Caco-2 (cell line): Measurements from ENCODE around the gene PPIL3. TPM values are rescaled to one million over a fixed set of nuclear protein-coding genes. Genes with fewer than 3 reads are reported as not detected.

Experiments used
- BruUV-seq: library from RNA; stranded (reverse); fragments of 400-500 nt; replicated peaks from 2 replicates; lab custom pipeline; 2021; lab: Mats Ljungman, UMichigan
- CTCF ChIA-PET: fragments of 300-600 bp; sonication (Branson Sonifier 250); formaldehyde crosslinking; loops from one replicate; lab custom pipeline; 2022; ENCODE audit warnings: antibody characterized with exemption; lab: Charles Lee
- POLR2A ChIA-PET: fragments of 300-600 bp; sonication (Branson Sonifier 250); formaldehyde crosslinking; loops from one replicate; lab custom pipeline; 2022; ENCODE audit warnings: antibody characterized with exemption; lab: Charles Lee
- DNase-seq, 2 experiments: peaks; one replicate each; pipeline versions ENCODE4 v3.0.0 to v3.0.0-alpha.2; 2020 to 2022
- H3K27me3 ChIP-seq: replicated peaks from 2 replicates; pipeline ENCODE4 v1.6.0; 2011; ENCODE audit warnings: low read length; ENCODE audit not compliant: control insufficient read depth, insufficient read depth
- H3K36me3 ChIP-seq: 2 replicates; pipeline ENCODE4 v1.5.1; 2011; ENCODE audit warnings: low read length; ENCODE audit not compliant: control insufficient read depth, insufficient read depth
- H3K4me1 ChIP-seq: fragments of 250-450 bp; sonication (Bioruptor Pico); 2 replicates; pipeline ENCODE4 v1.5.1; 2020; ENCODE audit warnings: mild to moderate bottlenecking
- H3K4me3 ChIP-seq: 2 replicates; pipeline ENCODE4 v1.5.1; 2011; ENCODE audit warnings: low read depth, mild to moderate bottlenecking, control low read depth, low read length
- H3K9me3 ChIP-seq: fragments of 250-450 bp; sonication (Bioruptor Pico); 2 replicates; pipeline ENCODE4 v1.5.1; 2020; ENCODE audit warnings: mild to moderate bottlenecking, moderate library complexity
- H3K27ac Mint-ChIP-seq: one replicate; pipeline ENCODE4 v1.8.0; 2022; ENCODE audit warnings: mixed read lengths; ENCODE audit not compliant: unreplicated experiment
- H3K27me3 Mint-ChIP-seq: one replicate; pipeline ENCODE4 v1.8.0; 2022; ENCODE audit warnings: mixed read lengths; ENCODE audit not compliant: insufficient read depth, unreplicated experiment
- H3K36me3 Mint-ChIP-seq: one replicate; pipeline ENCODE4 v1.8.0; 2022; ENCODE audit warnings: mild to moderate bottlenecking, mixed read lengths; ENCODE audit not compliant: insufficient read depth, unreplicated experiment
- H3K4me1 Mint-ChIP-seq: one replicate; pipeline ENCODE4 v1.8.0; 2022; ENCODE audit warnings: low read depth, mixed read lengths; ENCODE audit not compliant: unreplicated experiment
- H3K4me3 Mint-ChIP-seq: one replicate; pipeline ENCODE4 v1.8.0; 2022; ENCODE audit warnings: mild to moderate bottlenecking, moderate library complexity, mixed read lengths; ENCODE audit not compliant: unreplicated experiment
- H3K9me3 Mint-ChIP-seq: one replicate; pipeline ENCODE4 v1.8.0; 2022; ENCODE audit warnings: mixed read lengths; ENCODE audit not compliant: unreplicated experiment
- CTCF ChIP-seq, 2 experiments: fragments of 200-600 bp in 1 of 2; IDR thresholded peaks; 1 replicate in 1 of 2; 2 replicates in 1 of 2; pipeline versions ENCODE4 v1.5.1 to v1.8.0; 2011 to 2022; ENCODE audit warnings: antibody characterized with exemption in 1 of 2, control low read depth in 1 of 2, inconsistent platforms in 1 of 2, low read depth in 1 of 2, low read length in 1 of 2, mild to moderate bottlenecking in 1 of 2, moderate library complexity in 1 of 2; ENCODE audit not compliant: insufficient read depth in 1 of 2, severe bottlenecking in 1 of 2, unreplicated experiment in 1 of 2
- intact Hi-C: fragments of 100-400 bp; cut with micrococcal nuclease; formaldehyde crosslinking; loops from one replicate; pipeline ENCODE4 v1.10.0; 2022; ENCODE audit not compliant: unreplicated experiment
- total RNA-seq: library from RNA; stranded (reverse); gene quantifications from 2 replicates; pipeline ENCODE4 v1.2.3, GENCODE V29; 2022

PPIL3 gene
- total RNA-seq, 1 experiment from 2014 or later: 17.6 TPM

- no peak overlapping the region for H3K27ac Mint-ChIP-seq
- Histone ChIP-seq H3K27me3 (no peaks in the 10 kb centered on the region), H3K36me3 (peaks cover under 1% of the 10 kb centered on the region; the same call in 1 of the 2 replicates), H3K4me1 (peaks cover 6% of the 10 kb centered on the region; the same call in 1 of the 2 replicates), H3K9me3 (no peaks in the 10 kb centered on the region), H3K4me3 (no peak overlapping the region)
- no peaks in the 10 kb centered on the region for H3K27me3 Mint-ChIP-seq
- peaks cover 63% of the 10 kb centered on the region for H3K36me3 Mint-ChIP-seq
- no peak for DNase-seq
- ChIA-PET POLR2A (interaction anchor here (0.6 kb wide), 2 partner anchors 12 to 20 kb away, joined by 3 to 5 read pairs; no protein-coding TSS in a partner anchor), CTCF (interaction anchor here (0.7 kb wide), 1 partner anchor 61 kb away, joined by 3 read pairs; no protein-coding TSS in a partner anchor)
- H3K4me1 Mint-ChIP-seq: peaks cover 13% of the 10 kb centered on the region
- intact Hi-C loops: no loop called here
- no peak for TF ChIP-seq CTCF (IDR thresholded peaks at IDR 0.05; ENCODE audit: insufficient read depth in 1 of 2, low read depth in 1 of 2, low read length in 1 of 2, severe bottlenecking in 1 of 2, unreplicated experiment in 1 of 2)
- no peaks in the 10 kb centered on the region for H3K9me3 Mint-ChIP-seq
- no peak overlapping the region for H3K4me3 Mint-ChIP-seq
- no TSS peak for BruUV-seq
These were observed 40.7 kb upstream of the PPIL3 start for GRCh38 chr2:200929334-200930249.

GRCh38 chr2:200922439-200922838 is 33.6 kb upstream of the PPIL3 start:
- no peak overlapping the region for H3K27ac Mint-ChIP-seq
- no TSS peak for BruUV-seq
- H3K27me3 ChIP-seq: no peaks in the 10 kb centered on the region
- ChIA-PET CTCF (no interaction called here), POLR2A (no interaction called here)
- no peaks in the 10 kb centered on the region for H3K9me3 Mint-ChIP-seq
- no peak overlapping the region for H3K4me3 ChIP-seq
- H3K4me1 Mint-ChIP-seq: no peaks in the 10 kb centered on the region
- no peak for TF ChIP-seq CTCF (IDR thresholded peaks at IDR 0.05; ENCODE audit: insufficient read depth in 1 of 2, low read depth in 1 of 2, low read length in 1 of 2, severe bottlenecking in 1 of 2, unreplicated experiment in 1 of 2)
- no peaks in the 10 kb centered on the region for H3K9me3 ChIP-seq
- H3K27me3 Mint-ChIP-seq: no peaks in the 10 kb centered on the region
- intact Hi-C loops: no loop called here
- DNase-seq: no peak
- no peaks in the 10 kb centered on the region for H3K4me1 ChIP-seq
- H3K36me3 Mint-ChIP-seq: peaks cover 64% of the 10 kb centered on the region
- H3K4me3 Mint-ChIP-seq: no peak overlapping the region
- H3K36me3 ChIP-seq: peaks cover 2% of the 10 kb centered on the region; the same call in 1 of the 2 replicates

GRCh38 chr2:200913654-200914053 is 24.8 kb upstream of the PPIL3 start:
- CTCF ChIA-PET: interaction anchor here (0.8 kb wide), 1 partner anchor 156 kb away, joined by 4 read pairs; no protein-coding TSS in a partner anchor
- intact Hi-C loops: no loop called here
- POLR2A ChIA-PET: no interaction called here
- Mint-ChIP-seq H3K27me3 (no peaks in the 10 kb centered on the region), H3K27ac (no peak overlapping the region), H3K9me3 (no peaks in the 10 kb centered on the region), H3K4me3 (no peak overlapping the region), H3K36me3 (peaks cover 76% of the 10 kb centered on the region), H3K4me1 (no peaks in the 10 kb centered on the region)
- Histone ChIP-seq H3K4me1 (no peaks in the 10 kb centered on the region), H3K9me3 (no peaks in the 10 kb centered on the region), H3K4me3 (no peak overlapping the region), H3K36me3 (no peaks in the 10 kb centered on the region), H3K27me3 (no peaks in the 10 kb centered on the region)
- no peak for TF ChIP-seq CTCF (IDR thresholded peaks at IDR 0.05; ENCODE audit: insufficient read depth in 1 of 2, low read depth in 1 of 2, low read length in 1 of 2, severe bottlenecking in 1 of 2, unreplicated experiment in 1 of 2)
- no TSS peak for BruUV-seq
- no peak for DNase-seq
